ENCODE results near the gene COLGALT1.
"Not testable (repeated sequence)": the region's sequence is repeated elsewhere in the genome, so short reads cannot be mapped to it uniquely, and the experiment has no call there.

Gene COLGALT1

GRCh38 chr19:17555480-17555928, at the start of gene COLGALT1:
Gene COLGALT1 (plus strand): TSS chr19:17555649. CDS start chr19:17555714, 65 bp downstream.
- peak; percentile 81 for DNase-seq (ENCODE audit: low read depth)
- H3K4me3 ChIP-seq (ENCODE audit: low read depth, low read length): peak within 1 kb of the TSS; percentile 94
- TF ChIP-seq, protein P1, sequence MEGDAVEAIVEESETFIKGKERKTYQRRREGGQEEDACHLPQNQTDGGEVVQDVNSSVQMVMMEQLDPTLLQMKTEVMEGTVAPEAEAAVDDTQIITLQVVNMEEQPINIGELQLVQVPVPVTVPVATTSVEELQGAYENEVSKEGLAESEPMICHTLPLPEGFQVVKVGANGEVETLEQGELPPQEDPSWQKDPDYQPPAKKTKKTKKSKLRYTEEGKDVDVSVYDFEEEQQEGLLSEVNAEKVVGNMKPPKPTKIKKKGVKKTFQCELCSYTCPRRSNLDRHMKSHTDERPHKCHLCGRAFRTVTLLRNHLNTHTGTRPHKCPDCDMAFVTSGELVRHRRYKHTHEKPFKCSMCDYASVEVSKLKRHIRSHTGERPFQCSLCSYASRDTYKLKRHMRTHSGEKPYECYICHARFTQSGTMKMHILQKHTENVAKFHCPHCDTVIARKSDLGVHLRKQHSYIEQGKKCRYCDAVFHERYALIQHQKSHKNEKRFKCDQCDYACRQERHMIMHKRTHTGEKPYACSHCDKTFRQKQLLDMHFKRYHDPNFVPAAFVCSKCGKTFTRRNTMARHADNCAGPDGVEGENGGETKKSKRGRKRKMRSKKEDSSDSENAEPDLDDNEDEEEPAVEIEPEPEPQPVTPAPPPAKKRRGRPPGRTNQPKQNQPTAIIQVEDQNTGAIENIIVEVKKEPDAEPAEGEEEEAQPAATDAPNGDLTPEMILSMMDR (IDR thresholded peaks at IDR 0.05; ENCODE audit: control insufficient read depth, extremely low read depth, insufficient read depth): no peak; the same call in 1 of the 2 replicates

GRCh38 chr19:17506745-17507144, 48.7 kb upstream of the COLGALT1 start:
- DNase-seq (ENCODE audit: low read depth): no peak
- TF ChIP-seq, protein P1 (IDR thresholded peaks at IDR 0.05; ENCODE audit: control insufficient read depth, extremely low read depth, insufficient read depth): no peak
- H3K4me3 ChIP-seq (ENCODE audit: low read depth, low read length): no peak overlapping the region

GRCh38 chr19:17508558-17508933, 46.9 kb upstream of the COLGALT1 start:
- not testable (repeated sequence) for DNase-seq (ENCODE audit: low read depth); H3K4me3 ChIP-seq (ENCODE audit: low read depth, low read length)

- DNase-seq (ENCODE audit: low read depth): no peak
- peak overlapping the region; percentile 82 for H3K4me3 ChIP-seq (ENCODE audit: low read depth, low read length)
- TF ChIP-seq, protein P1 (IDR thresholded peaks at IDR 0.05; ENCODE audit: control insufficient read depth, extremely low read depth, insufficient read depth): no peak
Measured at GRCh38 chr19:17510220-17510993, 45.0 kb upstream of the COLGALT1 start.

GRCh38 chr19:17511724-17512573, 43.5 kb upstream of the COLGALT1 start:
- TF ChIP-seq, protein P1 (IDR thresholded peaks at IDR 0.05; ENCODE audit: control insufficient read depth, extremely low read depth, insufficient read depth): peak; percentile 31; the same call in 1 of the 2 replicates
- DNase-seq (ENCODE audit: low read depth): peak; percentile 34
- peak overlapping the region; percentile 82 for H3K4me3 ChIP-seq (ENCODE audit: low read depth, low read length)

- TF ChIP-seq, protein P1 (IDR thresholded peaks at IDR 0.05; ENCODE audit: control insufficient read depth, extremely low read depth, insufficient read depth): no peak
- DNase-seq (ENCODE audit: low read depth): no peak
- H3K4me3 ChIP-seq (ENCODE audit: low read depth, low read length): peak overlapping the region; percentile 82
Measured at GRCh38 chr19:17512574-17512939, 42.9 kb upstream of the COLGALT1 start.
